Middle frontal gyrus (tissue), 1 donor: ENCODE data around the gene HOXC11.

Source experiments
- DNase-seq: peaks from one replicate; pipeline ENCODE4 v3.0.0-alpha.2; 2015; ENCODE audit warnings: low spot score; ENCODE audit errors: extremely low spot score

Gene HOXC11

DNA sequence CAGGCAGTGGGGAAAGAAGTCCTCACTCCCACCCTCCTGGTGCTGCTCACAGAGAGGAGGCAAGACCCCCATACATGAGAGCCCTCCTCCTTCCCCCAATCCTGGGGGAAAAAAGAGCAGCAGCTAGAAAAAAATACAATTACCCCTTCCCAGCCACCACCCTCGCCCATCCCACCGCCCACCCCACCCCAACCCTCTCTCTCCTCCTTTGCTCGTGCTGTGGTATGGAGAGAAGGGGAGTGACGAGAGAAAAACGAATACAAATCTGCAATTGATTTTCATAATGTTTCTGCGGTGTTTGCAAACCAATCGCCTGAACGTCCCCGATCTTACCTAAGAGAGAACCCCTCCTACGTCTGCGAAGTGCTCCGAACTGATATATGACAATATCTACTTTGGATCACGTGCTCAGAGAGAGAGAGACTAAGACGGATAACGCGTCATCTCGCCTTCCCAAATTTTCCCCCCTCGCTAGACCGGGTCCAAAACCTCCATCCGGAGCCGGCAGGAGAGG, at the start of gene HOXC11:
Gene HOXC11 (plus strand): TSS at position 405 of the 514 bp plus-strand sequence. CDS start 116 bp downstream, outside the sequence.
- no peak for DNase-seq

DNA sequence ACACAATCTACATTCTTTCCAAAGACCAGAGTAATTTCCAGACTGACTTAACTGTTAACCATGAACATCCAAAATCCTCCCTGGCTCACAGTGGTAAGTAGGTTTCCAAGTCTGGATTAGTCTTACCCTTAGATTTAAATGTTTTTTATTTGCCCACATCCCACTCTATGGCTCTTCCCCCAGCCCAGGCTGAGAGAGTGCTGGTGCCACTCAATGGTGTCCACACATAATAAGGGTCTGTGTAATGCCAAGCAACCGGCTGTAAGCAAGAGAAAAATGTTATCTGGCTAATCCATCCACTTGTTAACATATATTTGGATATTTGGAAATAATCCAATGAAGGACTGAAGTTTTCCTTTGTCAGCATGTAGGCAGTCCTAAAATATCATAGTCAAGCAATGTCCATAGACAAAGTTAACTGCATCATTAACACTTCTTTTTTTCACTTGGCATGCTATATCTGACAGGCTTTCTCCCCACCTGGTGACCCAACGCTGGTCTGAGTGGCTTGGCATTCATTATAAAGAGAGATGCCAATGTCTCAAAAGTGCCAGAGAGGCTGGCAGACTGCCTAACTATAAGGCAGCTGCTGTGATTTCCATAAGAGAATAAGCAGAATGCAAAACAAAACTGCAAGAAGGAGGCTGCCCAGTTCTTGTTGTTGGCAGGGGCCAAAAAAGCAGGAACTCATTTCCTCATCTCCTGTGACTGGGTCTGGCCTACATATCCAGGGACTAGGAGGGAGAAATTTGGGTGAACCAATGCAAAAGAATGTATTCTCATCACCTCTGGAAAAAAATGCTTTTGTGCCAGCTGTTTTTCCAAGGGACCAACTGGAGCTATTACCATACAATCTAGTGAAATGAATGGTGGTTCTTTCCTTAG, 48.2 kb upstream of the HOXC11 start:
- no peak for DNase-seq

DNA sequence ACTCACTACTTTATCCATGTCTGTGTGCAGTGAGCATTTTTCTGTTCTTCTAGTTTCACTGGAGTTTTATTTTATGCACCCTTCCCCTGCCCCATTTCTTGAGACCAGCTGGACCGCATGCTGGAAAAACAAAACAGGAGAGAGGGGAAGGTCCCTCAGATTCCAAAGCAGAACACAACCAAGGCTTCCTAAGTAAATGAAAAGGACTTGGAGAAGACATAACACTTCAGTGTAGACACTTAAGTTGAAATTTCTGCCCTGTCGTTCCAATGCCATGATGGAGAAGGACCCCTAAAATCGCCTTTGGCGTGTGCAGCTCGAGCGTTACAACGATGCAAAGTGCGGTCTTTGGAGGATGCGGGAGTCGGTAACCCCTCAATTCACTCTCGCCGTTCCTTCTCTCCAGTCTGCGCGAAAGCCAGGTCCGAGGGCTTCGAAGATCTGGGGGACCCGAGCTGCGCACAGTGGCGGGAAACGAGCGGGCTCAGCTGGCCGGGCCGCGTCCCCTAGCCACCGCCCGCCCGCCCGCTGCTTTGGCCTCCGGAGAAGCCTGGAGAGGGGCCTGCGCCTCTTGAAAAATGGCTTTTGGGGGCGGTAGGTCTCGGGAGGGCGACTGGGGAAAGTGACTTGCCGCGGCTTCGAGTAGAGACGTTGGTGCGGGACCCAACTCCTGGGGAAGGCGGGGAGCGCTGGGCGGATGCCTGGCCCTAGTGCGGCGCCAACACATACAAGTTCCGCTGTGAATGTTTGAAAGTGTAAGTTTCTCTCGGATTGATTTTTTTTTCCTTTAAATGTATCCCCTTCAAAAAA, 45.5 kb upstream of the HOXC11 start:
- DNase-seq, result no peak

DNA sequence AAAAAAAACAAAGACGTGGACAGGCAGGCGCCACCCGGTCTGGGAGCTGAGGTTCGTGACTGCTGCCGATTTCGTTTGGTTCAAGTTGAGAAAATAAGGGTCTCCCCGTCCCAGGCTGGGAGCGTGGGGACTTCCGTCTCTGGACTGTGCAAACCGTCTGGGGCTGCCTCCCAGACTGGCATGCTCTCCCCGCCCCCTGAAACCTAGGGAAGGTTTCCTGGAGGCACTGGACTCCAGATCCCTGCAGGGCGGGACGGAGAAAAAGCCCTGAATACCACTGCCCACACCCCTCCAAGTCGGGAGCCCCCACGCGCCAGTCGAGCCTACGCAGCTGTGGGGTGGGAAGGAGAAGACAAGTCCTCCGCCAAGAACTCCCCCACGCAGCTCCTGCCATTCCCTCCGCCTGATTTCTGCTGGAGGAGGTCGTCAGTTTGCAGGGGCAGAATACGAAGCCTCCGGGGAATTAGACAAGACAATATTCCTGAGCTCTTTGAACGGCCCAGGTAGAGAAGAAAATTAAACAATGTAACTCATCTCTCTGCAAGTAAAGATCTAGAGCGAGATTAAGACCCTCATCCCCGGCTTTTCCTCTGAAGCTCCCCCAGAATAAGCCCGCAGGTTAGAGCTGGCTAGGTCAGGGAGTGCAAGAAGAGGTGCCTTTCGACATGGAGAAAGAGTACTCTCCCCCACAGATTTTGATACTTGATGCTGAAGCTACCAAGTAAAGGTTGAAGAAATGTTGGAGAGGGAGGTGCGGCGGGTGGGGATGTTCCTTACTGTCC, 44.7 kb upstream of the HOXC11 start:
- no peak for DNase-seq

DNA sequence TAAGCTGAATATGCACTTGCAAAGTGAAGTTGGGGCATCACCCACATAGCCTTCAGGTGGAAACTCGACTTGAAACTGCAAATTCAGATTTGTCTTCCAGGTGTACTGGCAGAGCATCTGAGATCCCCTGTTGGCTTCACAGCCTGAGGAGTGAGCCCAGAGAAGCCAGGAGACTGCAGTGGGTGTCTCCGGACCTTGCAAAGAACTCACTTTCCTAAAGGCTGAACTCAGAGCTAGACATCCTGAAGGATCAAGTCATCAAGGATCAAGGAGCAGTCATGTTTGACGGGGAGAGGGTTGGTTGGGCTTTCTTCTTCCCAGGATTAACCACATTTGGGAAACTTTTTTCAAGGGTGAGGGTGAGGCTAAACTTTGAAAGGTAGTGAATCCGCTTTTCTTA, 43.4 kb upstream of the HOXC11 start:
- DNase-seq, result no peak

DNA sequence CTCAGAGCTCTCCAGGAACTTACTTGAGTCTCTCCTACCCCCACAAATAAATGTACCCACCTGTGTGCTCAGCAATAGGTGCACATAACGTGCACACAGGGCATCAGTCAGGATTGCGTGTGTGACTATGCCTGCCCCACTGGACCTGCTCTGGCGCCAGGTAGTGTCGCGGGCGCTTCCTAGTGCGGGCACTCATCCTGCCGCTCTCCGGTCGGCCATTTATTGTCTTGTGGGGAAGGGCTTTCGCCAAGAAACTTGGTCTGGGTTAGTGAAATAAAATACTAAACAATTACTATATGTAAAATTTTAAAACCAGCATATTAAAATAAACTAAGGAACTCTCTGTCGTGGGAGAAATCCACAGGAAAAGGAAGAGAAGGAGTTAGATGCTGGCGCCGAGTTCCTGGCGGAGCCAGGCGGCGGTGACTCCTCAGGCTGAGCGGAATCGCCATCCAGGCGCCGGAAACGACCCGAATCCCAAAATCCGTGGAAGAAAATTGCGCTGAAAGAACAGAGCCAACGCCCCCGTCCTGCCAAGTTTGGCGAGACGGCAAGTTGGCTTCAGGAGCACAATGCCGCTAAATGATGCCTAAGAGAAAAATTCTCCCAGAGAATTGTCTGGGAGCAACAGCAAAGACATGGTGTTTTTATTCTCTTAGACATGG, 42.2 kb upstream of the HOXC11 start:
- DNase-seq, result no peak

DNA sequence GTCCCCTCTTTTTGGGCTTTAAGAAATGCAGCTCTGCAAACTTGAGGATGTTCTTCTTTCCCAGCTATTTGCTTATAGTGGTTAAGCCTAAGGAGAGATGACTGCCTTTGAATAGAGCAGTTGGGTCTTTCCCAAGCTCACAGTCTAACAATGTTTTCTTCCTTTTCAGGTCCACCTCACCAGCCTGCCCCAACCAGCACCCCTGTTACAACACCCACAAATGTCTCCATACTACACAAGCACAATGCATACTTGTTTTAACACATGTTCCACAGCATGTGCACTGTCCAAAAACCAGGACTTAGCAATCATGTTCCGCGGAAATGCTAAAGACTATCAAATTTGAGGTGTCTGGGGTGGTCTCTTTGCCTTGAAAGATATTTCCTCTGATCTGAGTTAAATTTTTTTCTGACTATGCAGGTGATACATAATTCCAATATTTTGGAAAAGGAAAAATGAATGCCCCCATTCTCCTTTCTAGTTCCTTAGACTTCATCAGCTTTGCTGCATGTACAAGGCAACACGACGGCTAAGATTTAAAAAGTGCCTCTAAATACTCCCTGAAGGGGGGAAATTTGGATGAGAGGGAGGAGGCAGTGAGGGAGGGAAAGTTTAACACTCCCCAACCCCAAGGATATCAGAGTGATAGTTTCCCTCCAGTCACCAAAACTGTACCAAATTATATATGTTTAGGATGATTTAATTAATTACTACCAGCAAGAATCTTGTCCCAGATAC, 40.9 kb upstream of the HOXC11 start:
- no peak for DNase-seq

DNA sequence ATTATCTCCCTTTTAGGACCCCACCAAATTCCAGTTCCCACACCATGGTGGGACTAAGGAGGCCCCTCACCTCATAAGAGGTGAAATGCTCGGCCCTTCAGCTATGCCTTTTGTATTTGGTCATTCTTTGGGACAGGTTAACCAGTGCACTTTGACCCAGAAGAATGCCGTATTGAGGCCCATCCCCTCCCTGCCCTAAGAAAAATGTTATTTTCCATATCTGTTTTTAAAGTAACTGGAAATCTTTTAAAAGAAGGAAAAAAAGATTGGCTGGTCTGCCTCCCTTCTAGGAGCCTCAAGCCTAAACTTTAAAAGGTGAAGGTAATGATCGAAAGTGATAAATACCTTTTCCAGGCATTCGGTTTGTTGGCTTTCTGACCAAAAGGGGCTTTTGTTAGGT, 40.0 kb upstream of the HOXC11 start:
- DNase-seq, result no peak

DNA sequence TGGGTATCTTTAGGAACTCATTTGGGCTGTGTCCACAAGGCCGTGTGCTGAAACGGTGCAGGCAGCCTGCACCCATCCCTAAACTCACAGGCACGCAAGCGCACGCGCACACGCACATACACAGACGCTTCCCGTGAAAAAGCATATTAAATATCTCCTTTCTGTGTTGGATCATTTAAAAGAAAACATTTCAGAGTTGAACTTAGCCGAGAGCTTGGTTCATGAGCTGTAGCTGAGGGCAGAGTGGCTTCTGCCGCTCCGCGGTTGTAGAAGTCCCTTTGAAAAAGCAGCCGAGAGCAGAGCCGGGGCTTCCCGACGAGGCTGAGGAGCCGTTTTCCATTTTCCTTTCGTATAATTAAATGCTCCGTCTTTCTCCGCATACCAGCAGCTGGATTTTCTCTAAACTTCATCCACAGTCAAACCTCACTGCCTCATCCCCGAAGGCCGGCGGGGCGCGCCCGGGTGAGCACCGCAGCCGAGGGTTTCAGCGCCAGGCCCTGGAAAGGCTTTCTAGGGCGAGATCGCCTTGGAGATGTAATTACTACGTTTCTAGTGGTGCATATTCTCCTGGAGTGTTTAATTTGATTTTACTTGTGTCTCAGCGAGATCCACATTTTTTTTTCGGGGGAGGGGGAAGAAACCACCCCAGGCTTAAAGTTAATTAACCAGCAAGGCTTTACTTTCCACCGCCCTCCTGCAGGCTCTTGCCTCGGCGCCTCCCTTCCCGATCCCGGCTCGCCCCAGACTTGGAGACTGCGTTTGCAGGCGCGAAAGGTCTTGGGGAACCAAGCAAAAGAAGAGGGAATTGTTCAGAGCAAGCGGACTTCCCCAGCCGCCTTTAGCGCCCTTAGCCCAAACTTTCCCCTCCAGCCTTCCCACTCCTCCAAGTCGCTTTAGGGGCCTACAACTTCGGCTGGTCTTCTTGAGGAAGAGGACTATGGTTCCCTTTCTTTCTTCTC, 37.3 kb upstream of the HOXC11 start:
- no peak for DNase-seq

DNA sequence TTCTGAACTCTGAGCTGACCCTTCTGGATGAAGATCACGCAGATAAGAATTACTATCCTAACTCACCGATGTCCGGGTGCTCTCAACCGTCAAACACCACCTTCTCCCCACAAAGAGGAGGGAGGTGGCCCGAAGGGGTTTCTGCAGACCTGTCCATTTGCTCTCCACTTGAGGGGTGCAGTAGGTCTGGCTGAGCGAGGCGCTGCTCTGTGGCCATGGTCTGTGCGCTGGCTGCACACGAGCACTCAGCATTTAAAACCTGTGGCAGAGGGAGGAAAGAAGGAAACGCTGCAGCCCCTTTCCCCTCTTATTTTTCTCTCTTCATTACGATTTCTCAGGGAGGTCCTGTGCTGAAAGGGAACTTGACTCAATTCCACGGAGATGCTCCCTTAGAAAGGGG, 35.8 kb upstream of the HOXC11 start:
- DNase-seq, result no peak

DNA sequence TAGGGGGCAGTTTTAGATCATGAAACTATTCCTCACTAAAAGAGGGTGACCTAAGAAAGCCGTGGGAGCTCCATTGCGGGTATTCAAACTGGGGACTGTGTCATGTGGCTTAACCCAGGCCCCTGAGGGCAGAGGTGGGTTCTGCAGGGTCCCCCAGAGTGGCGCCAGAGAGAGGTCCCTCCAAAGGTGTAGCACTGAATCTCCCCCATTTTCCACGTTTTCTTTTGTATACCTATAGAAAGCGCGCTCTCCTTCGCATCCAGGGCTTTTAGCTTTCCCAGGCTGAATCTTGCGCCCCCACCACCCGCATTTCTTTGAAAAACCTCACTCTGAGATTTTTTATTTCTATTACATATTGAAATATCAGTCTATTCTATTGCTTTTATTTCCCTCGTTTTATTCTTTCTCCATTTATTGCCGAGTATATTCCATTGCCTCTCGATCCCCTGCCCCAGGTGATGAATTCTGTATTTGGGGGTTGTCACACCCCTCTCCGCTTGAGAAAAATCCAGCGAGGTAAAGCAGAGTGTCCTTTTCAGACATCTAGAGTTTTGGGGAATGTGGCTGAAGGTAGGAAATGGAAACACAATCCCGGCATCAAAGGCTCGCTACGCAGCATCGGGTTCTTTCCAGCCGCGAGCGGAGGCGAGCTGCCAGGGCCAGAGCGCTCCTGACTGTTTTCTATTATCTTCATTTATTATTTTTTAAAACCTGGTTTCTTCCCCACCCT, 35.2 kb upstream of the HOXC11 start:
- no peak for DNase-seq

DNA sequence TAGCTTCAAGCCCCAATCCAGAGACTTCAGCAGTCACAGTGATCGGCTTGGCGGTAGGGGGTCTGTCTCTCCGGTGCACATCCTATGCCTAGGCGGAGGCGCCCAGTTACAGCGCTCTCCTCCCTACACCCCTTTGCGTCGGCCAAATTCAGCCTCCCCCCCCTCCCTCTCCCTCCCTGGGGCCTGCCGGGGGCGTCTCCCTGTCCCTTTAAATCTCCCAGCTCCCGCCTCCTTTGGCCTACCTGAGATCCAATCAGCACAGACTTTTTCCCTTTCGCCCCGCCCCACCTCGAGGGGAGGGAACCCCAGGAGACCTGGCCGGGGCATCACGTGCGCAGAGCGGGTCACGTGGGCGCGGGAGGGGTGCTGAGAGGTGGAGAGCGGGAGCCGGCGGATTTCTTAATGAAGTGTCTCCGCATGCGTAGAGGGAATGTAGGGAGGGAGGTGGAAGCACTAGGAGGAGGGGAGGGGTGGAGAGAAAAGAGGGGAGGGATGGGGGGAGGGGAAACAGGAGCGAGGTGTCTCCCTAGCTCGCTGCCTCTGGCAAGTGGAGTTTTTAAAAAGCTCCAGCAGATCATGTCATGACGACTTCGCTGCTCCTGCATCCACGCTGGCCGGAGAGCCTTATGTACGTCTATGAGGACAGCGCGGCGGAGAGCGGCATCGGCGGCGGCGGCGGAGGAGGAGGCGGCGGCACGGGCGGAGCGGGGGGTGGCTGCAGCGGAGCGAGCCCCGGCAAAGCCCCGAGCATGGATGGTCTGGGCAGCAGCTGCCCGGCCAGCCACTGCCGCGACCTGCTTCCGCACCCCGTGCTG, 34.4 kb upstream of the HOXC11 start, which contains the start of gene HOXC13:
Gene HOXC13 (plus strand): TSS at position 506 of the 815 bp plus-strand sequence. CDS start 76 bp downstream, at position 582.
- no peak for DNase-seq

DNA sequence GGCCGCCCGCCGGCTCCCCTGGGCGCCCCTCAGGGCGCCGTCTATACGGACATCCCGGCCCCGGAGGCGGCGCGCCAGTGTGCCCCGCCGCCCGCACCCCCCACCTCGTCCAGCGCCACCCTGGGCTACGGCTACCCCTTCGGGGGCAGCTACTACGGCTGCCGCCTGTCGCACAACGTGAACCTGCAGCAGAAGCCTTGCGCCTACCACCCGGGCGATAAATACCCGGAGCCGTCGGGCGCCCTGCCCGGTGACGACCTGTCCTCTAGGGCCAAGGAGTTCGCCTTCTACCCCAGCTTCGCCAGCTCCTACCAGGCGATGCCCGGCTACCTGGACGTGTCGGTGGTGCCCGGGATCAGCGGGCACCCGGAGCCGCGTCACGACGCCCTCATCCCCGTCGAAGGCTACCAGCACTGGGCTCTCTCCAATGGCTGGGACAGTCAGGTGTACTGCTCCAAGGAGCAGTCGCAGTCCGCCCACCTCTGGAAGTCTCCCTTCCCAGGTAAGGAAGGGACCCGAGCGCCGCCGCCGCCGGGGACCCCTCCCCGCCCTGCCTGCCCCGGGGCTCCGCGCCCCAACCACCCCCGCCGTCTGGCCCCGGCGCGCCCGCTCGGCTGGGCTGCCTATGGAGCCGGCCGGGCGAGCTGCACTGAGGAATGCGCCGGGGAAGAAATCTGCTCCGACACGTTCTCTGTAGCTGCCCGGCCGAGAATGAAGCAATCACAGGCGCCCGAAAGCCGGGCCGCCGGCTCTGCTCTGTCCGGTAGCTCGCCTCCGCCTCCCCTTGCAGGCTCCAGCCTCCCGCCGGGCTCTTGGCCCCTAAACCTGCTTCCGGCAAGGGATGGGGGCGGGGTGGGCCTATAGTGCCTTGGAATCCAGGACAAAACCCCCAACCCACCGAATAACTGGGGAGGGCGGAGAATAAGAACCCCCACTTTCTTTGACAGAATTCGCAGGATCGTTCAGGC, 33.5 kb upstream of the HOXC11 start:
- DNase-seq, result no peak

DNA sequence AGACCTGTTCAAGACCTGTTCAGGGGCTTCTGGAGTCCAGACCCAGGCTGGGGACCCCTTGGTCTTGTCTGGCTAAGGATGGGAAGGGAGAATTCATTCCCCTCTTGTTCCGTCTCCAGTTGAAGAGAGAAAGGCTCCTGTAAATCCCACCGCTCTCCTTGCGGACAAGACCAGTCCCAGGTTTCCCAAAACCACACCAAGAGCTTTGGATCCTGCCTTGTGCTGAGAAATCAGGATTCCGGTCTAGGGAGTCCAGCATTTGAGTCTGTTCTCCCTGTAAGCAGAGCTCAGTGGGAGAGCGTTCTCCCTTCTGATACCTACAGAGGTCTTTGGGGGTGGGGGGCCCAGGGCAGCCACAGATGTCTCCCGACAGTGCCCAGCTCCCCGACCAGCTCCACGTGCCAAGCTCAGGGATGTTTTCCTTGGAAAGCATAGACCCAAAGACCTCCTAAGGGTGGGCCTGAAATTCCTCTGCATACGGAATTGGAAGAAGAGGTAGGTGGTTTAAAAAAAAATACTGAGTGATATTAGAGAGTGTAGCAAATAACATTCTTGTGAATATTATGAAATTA, 32.4 kb upstream of the HOXC11 start:
- DNase-seq, result no peak

DNA sequence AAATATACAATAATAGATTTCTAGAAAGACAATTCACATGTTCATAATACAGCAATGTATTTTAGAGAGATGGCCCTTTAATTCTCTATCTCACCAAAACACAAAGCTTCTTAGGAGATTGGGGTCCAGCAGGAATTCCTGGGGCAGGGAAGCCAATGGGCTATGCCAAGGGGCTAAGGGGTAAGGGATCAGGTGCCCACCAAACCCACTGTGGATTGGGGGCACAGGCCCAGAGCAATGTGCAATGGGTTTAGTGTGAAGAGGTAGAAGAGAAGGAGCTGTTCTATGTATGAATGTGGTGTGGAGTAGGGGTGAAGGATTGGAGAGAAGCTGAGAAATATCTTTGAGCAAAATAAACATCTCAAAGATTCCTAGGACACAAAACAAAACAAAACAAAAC, 31.7 kb upstream of the HOXC11 start:
- no peak for DNase-seq

DNA sequence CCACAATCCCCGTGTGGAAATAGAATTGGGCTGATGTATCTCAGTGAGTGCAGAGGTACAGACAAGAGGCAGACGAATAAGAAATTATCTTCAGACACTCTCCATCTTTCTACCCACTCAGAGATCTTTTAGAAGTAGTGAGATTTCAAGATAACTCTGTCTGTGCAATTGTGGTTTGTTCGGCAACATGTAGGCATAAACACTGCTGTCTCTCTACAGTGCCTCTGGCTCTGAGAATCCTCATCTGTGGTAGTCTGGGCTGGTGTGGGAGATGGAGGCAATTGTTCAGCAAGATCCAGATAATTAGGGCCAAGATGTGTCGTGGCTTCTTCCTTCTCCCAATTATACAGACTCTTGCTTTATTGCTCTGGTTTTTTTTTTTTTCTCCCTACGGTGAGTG, 31.2 kb upstream of the HOXC11 start:
- no peak for DNase-seq
